ENCODE measurements around the gene CTAGE4.
"Not testable (repeated sequence)": the region's sequence is repeated elsewhere in the genome, so short reads cannot be mapped to it uniquely, and the experiment has no call there.

Gene CTAGE4

GRCh38 chr7:144218581-144218980 is 35.3 kb downstream of the CTAGE4 start:
- DNase-seq (ENCODE audit: low read depth) = not testable (repeated sequence)

DNA sequence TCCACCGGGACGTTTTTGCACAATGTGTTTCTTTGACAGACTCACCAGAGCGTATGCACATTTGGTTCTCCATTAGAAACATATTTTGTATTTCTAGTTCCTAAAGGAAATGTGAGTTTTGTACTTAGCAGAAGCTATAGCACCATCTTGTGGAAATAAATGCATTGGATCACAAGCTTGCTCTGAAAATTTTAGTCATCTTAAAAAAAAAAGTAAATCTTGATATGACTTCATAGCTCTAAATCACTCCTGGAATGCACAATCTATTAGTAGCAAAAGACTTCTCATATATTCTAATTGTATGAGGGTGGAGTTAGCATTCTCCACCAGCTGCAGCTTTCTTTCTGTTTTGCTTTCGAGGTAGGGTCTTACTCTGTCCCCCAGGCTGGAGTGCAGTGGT is 35.9 kb downstream of the CTAGE4 start:
- DNase-seq (ENCODE audit: low read depth) = not testable (repeated sequence)

DNA sequence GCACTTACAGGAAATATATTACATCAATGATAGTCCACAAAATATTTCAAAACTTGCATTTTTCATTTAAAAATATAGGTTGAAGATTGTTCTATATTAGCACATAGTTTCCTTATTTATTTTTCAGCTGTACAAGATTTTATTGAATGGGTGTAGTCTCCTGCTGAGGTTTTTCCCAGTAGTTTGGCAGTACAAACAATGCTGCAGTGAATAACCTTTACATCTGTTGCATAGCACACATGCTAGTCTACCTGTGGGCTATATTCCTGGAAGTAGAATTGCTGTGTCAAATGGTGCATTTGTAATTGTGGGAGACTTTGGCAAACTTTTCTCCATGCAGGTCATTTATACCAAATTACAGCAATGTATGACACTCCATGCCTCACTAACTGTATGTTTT is 37.3 kb downstream of the CTAGE4 start:
- not testable (repeated sequence) for DNase-seq (ENCODE audit: low read depth)

GRCh38 chr7:144223675-144224074 is 40.4 kb downstream of the CTAGE4 start:
- not testable (repeated sequence) for DNase-seq (ENCODE audit: low read depth)

- not testable (repeated sequence) for DNase-seq (ENCODE audit: low read depth)
Observed at GRCh38 chr7:144226866-144227265, 43.6 kb downstream of the CTAGE4 start.

GRCh38 chr7:144228810-144229209 is 45.5 kb downstream of the CTAGE4 start:
- DNase-seq (ENCODE audit: low read depth) = not testable (repeated sequence)

DNA sequence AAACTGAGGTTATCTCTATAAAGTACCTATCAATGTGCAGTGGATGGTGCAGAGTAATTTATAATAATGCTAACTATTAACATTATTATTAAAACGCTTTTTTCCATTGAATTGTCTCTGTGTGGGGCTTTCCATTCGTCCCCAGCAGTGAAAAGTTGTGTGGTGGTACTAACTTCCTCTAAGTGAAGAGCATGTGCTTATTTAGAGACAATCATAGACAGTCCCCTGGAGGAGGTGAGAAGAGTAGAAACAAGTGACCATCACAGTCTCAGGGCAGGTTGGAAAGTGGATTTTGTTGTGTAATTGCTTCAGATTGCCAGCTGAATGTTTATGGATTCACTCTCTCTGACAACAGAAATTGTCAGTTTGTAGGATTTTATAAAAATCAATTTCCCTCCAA is 47.8 kb downstream of the CTAGE4 start:
- DNase-seq (ENCODE audit: low read depth) = not testable (repeated sequence)

GRCh38 chr7:144233039-144233438 is 49.8 kb downstream of the CTAGE4 start:
- DNase-seq (ENCODE audit: low read depth) = not testable (repeated sequence)
